Breast epithelium (tissue), 4 donors: ENCODE results near the gene KLHL8. TPM values are rescaled to one million over a fixed set of nuclear protein-coding genes. Genes with fewer than 3 reads are reported as not detected.

Experiments used
- DNase-seq, 2 donors: peaks; one replicate each; pipeline ENCODE4 v3.0.0-alpha.2; 2019; ENCODE audit warnings: low spot score in 2 of 2
- H3K27ac ChIP-seq, 2 donors: fragments of 200-600 bp; sonication (generic) in 1 of 2; one replicate each; pipeline ENCODE4 v1.5.1; 2016 to 2019; ENCODE audit warnings: mild to moderate bottlenecking in 1 of 2
- H3K27me3 ChIP-seq, 2 donors: fragments of 200-600 bp; sonication (generic) in 1 of 2; one replicate each; pipeline versions ENCODE4 v1.5.1 to v1.6.0; 2017 to 2019; ENCODE audit warnings: control low read depth in 1 of 2, mild to moderate bottlenecking in 1 of 2
- H3K36me3 ChIP-seq: fragments of 200-600 bp; one replicate; pipeline ENCODE4 v1.5.1; 2019
- H3K4me1 ChIP-seq, 2 donors: fragments of 200-600 bp; sonication (generic); one replicate each; pipeline ENCODE4 v1.5.1; 2016 to 2019; ENCODE audit warnings: control low read depth in 1 of 2
- H3K4me3 ChIP-seq, 3 donors: fragments of 200-600 bp; sonication (generic); 1 replicate in 2 of 3; 2 replicates in 1 of 3; pipeline ENCODE4 v1.5.1; 2016 to 2019; ENCODE audit warnings: mild to moderate bottlenecking in 3 of 3, moderate library complexity in 2 of 3
- H3K9me3 ChIP-seq, 2 donors: fragments of 200-600 bp; sonication (generic) in 1 of 2; one replicate each; pipeline ENCODE4 v1.5.1; 2016 to 2019; ENCODE audit warnings: control low read depth in 1 of 2
- CTCF ChIP-seq, 3 donors: fragments of 450-650 bp; IDR thresholded peaks; one replicate each; pipeline ENCODE4 v1.5.1; 2016 to 2017; ENCODE audit warnings: antibody characterized with exemption in 3 of 3, mild to moderate bottlenecking in 3 of 3, moderate library complexity in 3 of 3
- POLR2A ChIP-seq: fragments of 450-650 bp; IDR thresholded peaks from one replicate; pipeline ENCODE4 v1.6.1; 2016; ENCODE audit warnings: antibody characterized with exemption, mild to moderate bottlenecking, moderate library complexity
- POLR2AphosphoS5 ChIP-seq, 3 donors: sonication (generic); formaldehyde crosslinking; IDR thresholded peaks; one replicate each; pipeline ENCODE4 v1.6.1; 2017; ENCODE audit warnings: antibody characterized with exemption in 3 of 3
- intact Hi-C: fragments of 100-400 bp; cut with DNase I; formaldehyde crosslinking; loops from one replicate; pipeline ENCODE4 v1.15.1; 2023; ENCODE audit warnings: low total_unique reads
- total RNA-seq, 3 donors: library from RNA; depleted of rRNA; stranded (reverse); fragments of >200 nt; gene quantifications; one replicate each; pipeline ENCODE4 v1.1.0, GENCODE V29; 2016

Gene KLHL8
- total RNA-seq, 3 donors from 2014 or later, result 14.2 to 15.7 (median 14.6) TPM

- Histone ChIP-seq H3K4me1 (no peaks in the 10 kb centered on the region), H3K4me3 (no peak overlapping the region), H3K27me3 (no peaks in the 10 kb centered on the region), H3K27ac (no peak overlapping the region), H3K9me3 (no peaks in the 10 kb centered on the region), H3K36me3 (peaks cover 8% of the 10 kb centered on the region)
- TF ChIP-seq POLR2A (no peak), POLR2AphosphoS5 (IDR thresholded peaks at IDR 0.05) (no peak), CTCF (IDR thresholded peaks at IDR 0.05) (no peak)
- no peak for DNase-seq
- intact Hi-C loops, result no loop called here
Observed at GRCh38 chr4:87129681-87130080, 90.7 kb downstream of the KLHL8 start.

GRCh38 chr4:87128006-87128705, 92.3 kb downstream of the KLHL8 start:
- Histone ChIP-seq H3K27ac (no peak overlapping the region), H3K36me3 (peaks cover 8% of the 10 kb centered on the region), H3K4me3 (no peak overlapping the region), H3K4me1 (no peaks in the 10 kb centered on the region), H3K9me3 (no peaks in the 10 kb centered on the region), H3K27me3 (no peaks in the 10 kb centered on the region)
- TF ChIP-seq POLR2AphosphoS5 (IDR thresholded peaks at IDR 0.05) (no peak), CTCF (IDR thresholded peaks at IDR 0.05) (no peak), POLR2A (no peak)
- DNase-seq, result no peak
- intact Hi-C loops, result no loop called here

GRCh38 chr4:87126056-87126455, 94.4 kb downstream of the KLHL8 start:
- no peak for DNase-seq
- peaks cover 8% of the 10 kb centered on the region for H3K36me3 ChIP-seq

GRCh38 chr4:87122252-87122651, 98.2 kb downstream of the KLHL8 start:
- TF ChIP-seq POLR2AphosphoS5 (IDR thresholded peaks at IDR 0.05), result no peak
- no peak for TF ChIP-seq POLR2A
- TF ChIP-seq CTCF (IDR thresholded peaks at IDR 0.05), result no peak
- peak overlapping the region; percentile 76 to 82 for H3K27ac ChIP-seq
- peaks cover 0 to 7% of the 10 kb centered on the region in 2 donors for H3K4me1 ChIP-seq
- peak overlapping the region in 2 of 3 donors; percentile 16 to 49 for H3K4me3 ChIP-seq
- no peaks in the 10 kb centered on the region for H3K27me3 ChIP-seq
- no peaks in the 10 kb centered on the region for H3K9me3 ChIP-seq
- intact Hi-C loops, result loop anchor here (5.0 kb wide), 1 partner anchor 1390 kb away; no protein-coding TSS in a partner anchor
- H3K36me3 ChIP-seq, result peaks cover 8% of the 10 kb centered on the region
- peak in 1 of 2 donors; percentile 54 for DNase-seq

More at GRCh38 chr4:87126056-87126455, 94.4 kb downstream of the KLHL8 start:
- TF ChIP-seq POLR2AphosphoS5 (IDR thresholded peaks at IDR 0.05) (no peak), CTCF (IDR thresholded peaks at IDR 0.05) (no peak), POLR2A (no peak)
- Histone ChIP-seq H3K9me3 (no peaks in the 10 kb centered on the region), H3K27me3 (no peaks in the 10 kb centered on the region), H3K4me1 (peaks cover 0 to 7% of the 10 kb centered on the region in 2 donors), H3K4me3 (no peak overlapping the region), H3K27ac (no peak overlapping the region)
- intact Hi-C loops, result no loop called here

- Histone ChIP-seq H3K4me1 (peaks cover 0 to 7% of the 10 kb centered on the region in 2 donors), H3K27me3 (no peaks in the 10 kb centered on the region), H3K4me3 (peak overlapping the region in 2 of 3 donors; percentile 16 to 49), H3K9me3 (no peaks in the 10 kb centered on the region), H3K36me3 (peaks cover 6% of the 10 kb centered on the region), H3K27ac (peak overlapping the region; percentile 76 to 82)
- no peak for TF ChIP-seq POLR2A
- no peak for TF ChIP-seq CTCF (IDR thresholded peaks at IDR 0.05)
- TF ChIP-seq POLR2AphosphoS5 (IDR thresholded peaks at IDR 0.05), result no peak
- intact Hi-C loops, result loop anchor here (5.0 kb wide), 1 partner anchor 1389 kb away; no protein-coding TSS in a partner anchor
- peak in 1 of 2 donors; percentile 64 for DNase-seq
Observed at GRCh38 chr4:87121341-87122065, 98.9 kb downstream of the KLHL8 start.
